Stimulated activated effector memory CD8-positive, alpha-beta T cell treated with anti-CD3 and anti-CD28 coated beads, Interleukin-12 subunit alpha, Interleukin-12 subunit beta, amount 100 ng/mL, for 72 hours (primary cell): ENCODE data around the gene FOXS1.

ENCODE experiments used
- ATAC-seq: fragments of 150-1000 bp; cut with Tn5 transposase; 2 replicates; pipeline ENCODE4 v1.10.0; 2021
- DNase-seq, 2 donors: peaks; one replicate each; pipeline ENCODE4 v3.0.0; 2021 to 2022; ENCODE audit warnings: low spot score in 2 of 2
- H3K27ac Mint-ChIP-seq: one replicate; pipeline ENCODE4 v1.8.0; 2022; ENCODE audit warnings: mild to moderate bottlenecking, mixed read lengths
- H3K36me3 Mint-ChIP-seq: one replicate; pipeline ENCODE4 v1.8.0; 2022; ENCODE audit warnings: mild to moderate bottlenecking, mixed read lengths
- H3K4me1 Mint-ChIP-seq: one replicate; pipeline ENCODE4 v1.8.0; 2022; ENCODE audit warnings: mixed read lengths
- H3K4me3 Mint-ChIP-seq: one replicate; pipeline ENCODE4 v1.8.0; 2022; ENCODE audit warnings: mild to moderate bottlenecking, mixed read lengths
- H3K9me3 Mint-ChIP-seq: one replicate; pipeline ENCODE4 v1.8.0; 2022; ENCODE audit warnings: mixed read lengths

The FOXS1 gene

GRCh38 chr20:31809661-31810060 is 35.7 kb downstream of the FOXS1 start:
- no peak for DNase-seq

GRCh38 chr20:31808481-31808880 is 36.9 kb downstream of the FOXS1 start:
- H3K27ac Mint-ChIP-seq: no peak overlapping the region
- ATAC-seq (no peak), DNase-seq (no peak)
- peaks cover 16% of the 10 kb centered on the region for H3K36me3 Mint-ChIP-seq
- no peaks in the 10 kb centered on the region for H3K9me3 Mint-ChIP-seq
- H3K4me1 Mint-ChIP-seq: peaks cover 9% of the 10 kb centered on the region
- H3K4me3 Mint-ChIP-seq: no peak overlapping the region

More at GRCh38 chr20:31809661-31810060, 35.7 kb downstream of the FOXS1 start:
- H3K36me3 Mint-ChIP-seq: peaks cover 10% of the 10 kb centered on the region
- H3K4me1 Mint-ChIP-seq: peaks cover 6% of the 10 kb centered on the region
- no peak overlapping the region for H3K4me3 Mint-ChIP-seq
- ATAC-seq: no peak
- no peaks in the 10 kb centered on the region for H3K9me3 Mint-ChIP-seq
- no peak overlapping the region for H3K27ac Mint-ChIP-seq

- ATAC-seq (no peak), DNase-seq (no peak)
- Mint-ChIP-seq H3K27ac (peak overlapping the region; percentile 27), H3K4me3 (no peak overlapping the region), H3K9me3 (no peaks in the 10 kb centered on the region), H3K4me1 (peaks cover 12% of the 10 kb centered on the region), H3K36me3 (peaks cover 28% of the 10 kb centered on the region)
Observed at GRCh38 chr20:31806564-31807355, 38.6 kb downstream of the FOXS1 start.

GRCh38 chr20:31803552-31804291 is 41.7 kb downstream of the FOXS1 start:
- peaks cover 6% of the 10 kb centered on the region for H3K4me1 Mint-ChIP-seq
- H3K36me3 Mint-ChIP-seq: peaks cover 59% of the 10 kb centered on the region
- DNase-seq (no peak), ATAC-seq (no peak)
- H3K9me3 Mint-ChIP-seq: no peaks in the 10 kb centered on the region
- no peak overlapping the region for H3K4me3 Mint-ChIP-seq
- no peak overlapping the region for H3K27ac Mint-ChIP-seq

GRCh38 chr20:31801508-31801907 is 43.9 kb downstream of the FOXS1 start:
- no peak overlapping the region for H3K27ac Mint-ChIP-seq
- no peaks in the 10 kb centered on the region for H3K9me3 Mint-ChIP-seq
- peaks cover 79% of the 10 kb centered on the region for H3K36me3 Mint-ChIP-seq
- ATAC-seq: no peak
- no peak overlapping the region for H3K4me3 Mint-ChIP-seq
- no peak for DNase-seq
- peaks cover 6% of the 10 kb centered on the region for H3K4me1 Mint-ChIP-seq

- peaks cover 100% of the 10 kb centered on the region for H3K36me3 Mint-ChIP-seq
- no peak for DNase-seq
- no peak overlapping the region for H3K27ac Mint-ChIP-seq
Observed at GRCh38 chr20:31797364-31797763, 48.0 kb downstream of the FOXS1 start.

More at GRCh38 chr20:31797364-31797763, 48.0 kb downstream of the FOXS1 start:
- ATAC-seq: no peak
- Mint-ChIP-seq H3K4me3 (no peak overlapping the region), H3K4me1 (no peaks in the 10 kb centered on the region), H3K9me3 (no peaks in the 10 kb centered on the region)
